NT2/D1 (cell line): ENCODE results near the gene VWC2L.

ENCODE experiments used
- SUZ12 ChIP-seq: IDR thresholded peaks from 2 replicates; pipeline ENCODE4 v1.6.1; 2011; ENCODE audit not compliant: insufficient read length, insufficient read depth; ENCODE audit errors: extremely low read depth
- ZNF274 ChIP-seq: IDR thresholded peaks from 2 replicates; pipeline ENCODE4 v1.6.1; 2011; ENCODE audit warnings: mild to moderate bottlenecking, low read depth, low read length

DNA sequence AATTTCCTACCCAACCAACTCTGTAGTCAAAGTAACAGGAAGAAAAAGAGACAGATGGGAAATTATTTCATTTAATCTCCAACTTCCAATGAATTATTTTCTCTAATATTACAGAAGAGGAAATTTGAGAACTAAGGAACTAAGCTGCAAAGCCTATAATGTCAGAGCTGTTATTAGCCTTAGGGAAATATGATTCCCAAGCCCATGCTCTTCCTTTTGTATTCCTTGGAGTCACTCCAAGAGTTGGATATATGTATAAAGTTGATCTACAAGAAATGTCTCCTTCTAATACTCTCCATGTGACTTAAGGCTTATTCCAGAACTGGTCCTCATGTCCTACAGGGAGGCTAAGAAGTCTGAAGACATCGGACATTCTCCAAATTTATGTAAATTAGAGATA, 31.6 kb upstream of the VWC2L start:
- TF ChIP-seq SUZ12 (no peak), ZNF274 (no peak)
